ENCODE data around the gene AAK1.
"Not testable (repeated sequence)": the region's sequence is repeated elsewhere in the genome, so short reads cannot be mapped to it uniquely, and the experiment has no call there.

AAK1 gene

GRCh38 chr2:69450735-69451416 lies 192.7 kb downstream of the AAK1 start:
- intact Hi-C loops (cut with DNase I): no loop called here
- no peak for DNase-seq

- intact Hi-C loops (cut with DNase I): no loop called here
- DNase-seq: no peak
Observed at GRCh38 chr2:69449906-69450305, 193.6 kb downstream of the AAK1 start.

- intact Hi-C loops (cut with DNase I); DNase-seq: not testable (repeated sequence)
Observed at GRCh38 chr2:69443673-69444072, 199.9 kb downstream of the AAK1 start.

GRCh38 chr2:69439499-69439898 lies 204.0 kb downstream of the AAK1 start:
- intact Hi-C loops (cut with DNase I): loop anchor here (5.0 kb wide), 1 partner anchor 52 kb away; the partner anchor contains the start of gene GFPT1
- DNase-seq: not testable (repeated sequence)

GRCh38 chr2:69438580-69438979 lies 205.0 kb downstream of the AAK1 start:
- intact Hi-C loops (cut with DNase I): loop anchor here (5.0 kb wide), 1 partner anchor 51 kb away; the partner anchor contains the start of gene GFPT1
- DNase-seq: no peak

GRCh38 chr2:69437751-69438154 lies 205.8 kb downstream of the AAK1 start:
- intact Hi-C loops (cut with DNase I): loop anchor here (5.0 kb wide), 1 partner anchor 50 kb away; the partner anchor contains the start of gene GFPT1
- DNase-seq: peak in 13 of 42 donors; percentile 8 to 74 (median 42)

- DNase-seq: peak; percentile 84 to 97 (median 94)
- intact Hi-C loops (cut with DNase I): loop anchor here (5.0 kb wide), 1 partner anchor 50 kb away; the partner anchor contains the start of gene GFPT1
Observed at GRCh38 chr2:69436938-69437750, 206.4 kb downstream of the AAK1 start, which contains the start of gene NFU1. NFU1 (minus strand) TSS chr2:69437435; CDS start chr2:69437422, 13 bp downstream.

- peak in 2 of 42 donors; percentile 7 to 14 for DNase-seq
- intact Hi-C loops (cut with DNase I): loop anchor here (5.0 kb wide), 1 partner anchor 49 kb away; the partner anchor contains the start of gene GFPT1
Observed at GRCh38 chr2:69436596-69436937, 207.0 kb downstream of the AAK1 start.

GRCh38 chr2:69434753-69435152 lies 208.8 kb downstream of the AAK1 start:
- intact Hi-C loops (cut with DNase I): loop anchor here (5.0 kb wide), 1 partner anchor 47 kb away; the partner anchor contains the start of gene GFPT1
- no peak for DNase-seq

- DNase-seq: no peak
- intact Hi-C loops (cut with DNase I): no loop called here
Observed at GRCh38 chr2:69429491-69430183, 213.9 kb downstream of the AAK1 start.

GRCh38 chr2:69428981-69429380 lies 214.6 kb downstream of the AAK1 start:
- intact Hi-C loops (cut with DNase I): no loop called here
- DNase-seq: no peak

GRCh38 chr2:69424419-69424818 lies 219.1 kb downstream of the AAK1 start:
- DNase-seq: no peak
- intact Hi-C loops (cut with DNase I): no loop called here

- DNase-seq: no peak
- intact Hi-C loops (cut with DNase I): no loop called here
Observed at GRCh38 chr2:69422198-69422597, 221.3 kb downstream of the AAK1 start.

- intact Hi-C loops (cut with DNase I); DNase-seq: not testable (repeated sequence)
Observed at GRCh38 chr2:69419111-69419510, 224.4 kb downstream of the AAK1 start.

GRCh38 chr2:69416147-69416546 lies 227.4 kb downstream of the AAK1 start:
- intact Hi-C loops (cut with DNase I): no loop called here
- DNase-seq: no peak

Data from head of caudate nucleus (tissue), 42 donors.